Parathyroid adenoma (tissue), 2 donors: Measurements from ENCODE around the gene PIGR.

Experiments used
- H2AFZ ChIP-seq: fragments of 300-600 bp; sonication (generic); one replicate; pipeline ENCODE4 v1.7.0; 2017; ENCODE audit warnings: antibody characterized with exemption, mild to moderate bottlenecking
- H3K27ac ChIP-seq: fragments of 300-600 bp; sonication (generic); one replicate; pipeline ENCODE4 v1.7.0; 2017
- H3K27me3 ChIP-seq: fragments of 300-600 bp; sonication (generic); one replicate; pipeline ENCODE4 v1.7.0; 2017; ENCODE audit warnings: low read length; ENCODE audit not compliant: control insufficient read depth, insufficient read depth
- H3K36me3 ChIP-seq: fragments of 300-600 bp; sonication (generic); one replicate; pipeline ENCODE4 v1.7.0; 2017; ENCODE audit warnings: low read length; ENCODE audit not compliant: control insufficient read depth, insufficient read depth
- H3K4me1 ChIP-seq: fragments of 300-600 bp; sonication (generic); one replicate; pipeline ENCODE4 v1.7.0; 2017; ENCODE audit warnings: control low read depth
- H3K4me2 ChIP-seq: fragments of 300-600 bp; sonication (generic); one replicate; pipeline ENCODE4 v1.7.0; 2017; ENCODE audit warnings: low read length
- H3K4me3 ChIP-seq: fragments of 300-600 bp; sonication (generic); one replicate; pipeline ENCODE4 v1.7.0; 2017; ENCODE audit warnings: low read depth, low read length
- H3K79me2 ChIP-seq: fragments of 300-600 bp; sonication (generic); one replicate; pipeline ENCODE4 v1.7.0; 2017; ENCODE audit warnings: control low read depth
- H3K9ac ChIP-seq: fragments of 300-600 bp; sonication (generic); one replicate; pipeline ENCODE4 v1.7.0; 2017; ENCODE audit warnings: mild to moderate bottlenecking
- H3K9me3 ChIP-seq: fragments of 300-600 bp; sonication (generic); one replicate; pipeline ENCODE4 v1.7.0; 2017; ENCODE audit warnings: low read length; ENCODE audit not compliant: control insufficient read depth
- CTCF ChIP-seq: fragments of 300-600 bp; sonication (generic); IDR thresholded peaks from one replicate; pipeline ENCODE4 v1.7.0; 2017; ENCODE audit warnings: antibody characterized with exemption, mild to moderate bottlenecking
- donor health status: primary hyperparathyroidism.

Gene PIGR

GRCh38 chr1:206922524-206922923 lies 23.7 kb downstream of the PIGR start:
- H3K4me1 ChIP-seq, result no peaks in the 10 kb centered on the region
- H3K27ac ChIP-seq, result no peak overlapping the region
- H3K9me3 ChIP-seq, result no peaks in the 10 kb centered on the region
- H2AFZ ChIP-seq, result no peak overlapping the region
- no peaks in the 10 kb centered on the region for H3K79me2 ChIP-seq
- no peaks in the 10 kb centered on the region for H3K36me3 ChIP-seq
- TF ChIP-seq CTCF, result no peak
- no peak overlapping the region for H3K4me2 ChIP-seq
- no peak overlapping the region for H3K4me3 ChIP-seq
- H3K27me3 ChIP-seq, result no peaks in the 10 kb centered on the region
- H3K9ac ChIP-seq, result no peak overlapping the region

GRCh38 chr1:206921772-206922265 lies 24.4 kb downstream of the PIGR start, which contains the start of gene FCMR:
TSS of gene FCMR (minus strand) at chr1:206921941. CDS start at chr1:206921854, 87 bp downstream.
- Histone ChIP-seq H3K4me1 (no peaks in the 10 kb centered on the region), H3K36me3 (no peaks in the 10 kb centered on the region), H3K9ac (no peak within 1 kb of the TSS), H3K79me2 (no peaks in the 10 kb centered on the region), H3K9me3 (no peaks in the 10 kb centered on the region), H3K27ac (no peak within 1 kb of the TSS), H3K4me3 (no peak within 1 kb of the TSS), H3K4me2 (no peak within 1 kb of the TSS), H2AFZ (no peak within 1 kb of the TSS), H3K27me3 (no peaks in the 10 kb centered on the region)
- TF ChIP-seq CTCF, result no peak

DNA sequence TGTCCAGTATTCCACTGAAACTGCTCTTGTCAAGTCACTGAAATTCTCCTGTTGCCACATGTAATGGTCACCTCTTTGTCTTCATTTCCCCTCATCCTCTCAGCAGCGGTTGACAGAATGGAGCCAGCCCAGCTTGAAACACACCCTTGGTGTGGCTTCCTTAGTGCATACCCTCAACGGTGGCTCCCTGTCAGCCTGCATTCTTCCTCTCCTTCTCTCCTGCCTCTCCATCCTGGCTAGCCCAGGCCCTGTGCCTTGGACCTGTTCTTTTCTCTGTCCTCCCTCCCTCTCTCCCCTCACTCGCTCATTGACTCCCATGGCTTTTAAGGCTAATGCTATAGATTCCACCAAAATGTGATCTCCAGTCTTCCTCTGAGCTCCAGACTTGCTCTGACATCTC lies 28.2 kb downstream of the PIGR start:
- no peaks in the 10 kb centered on the region for H3K4me1 ChIP-seq
- no peak overlapping the region for H2AFZ ChIP-seq
- no peak overlapping the region for H3K4me3 ChIP-seq
- H3K27ac ChIP-seq, result no peak overlapping the region
- no peak overlapping the region for H3K4me2 ChIP-seq
- no peaks in the 10 kb centered on the region for H3K79me2 ChIP-seq
- no peaks in the 10 kb centered on the region for H3K9me3 ChIP-seq
- TF ChIP-seq CTCF, result no peak
- H3K27me3 ChIP-seq, result no peaks in the 10 kb centered on the region
- H3K36me3 ChIP-seq, result no peaks in the 10 kb centered on the region
- H3K9ac ChIP-seq, result no peak overlapping the region

GRCh38 chr1:206916000-206916709 lies 30.1 kb downstream of the PIGR start:
- Histone ChIP-seq H2AFZ (no peak overlapping the region), H3K79me2 (no peaks in the 10 kb centered on the region), H3K27me3 (no peaks in the 10 kb centered on the region), H3K4me1 (no peaks in the 10 kb centered on the region), H3K4me3 (no peak overlapping the region), H3K9me3 (no peaks in the 10 kb centered on the region), H3K27ac (no peak overlapping the region), H3K9ac (no peak overlapping the region), H3K36me3 (no peaks in the 10 kb centered on the region), H3K4me2 (no peak overlapping the region)
- no peak for TF ChIP-seq CTCF
